OCI-LY3 (cell line): ENCODE measurements around the gene POLR2E.

ENCODE experiments used
- CTCF ChIP-seq: fragments of 200-600, 300-600 bp; sonication (generic); IDR thresholded peaks from 2 replicates; pipeline ENCODE4 v1.5.1; 2014; ENCODE audit warnings: antibody characterized with exemption, low read length, low read depth
- EZH2phosphoT487 ChIP-seq: fragments of 200-600 bp; shearing (Covaris generic); IDR thresholded peaks from 2 replicates; pipeline ENCODE4 v1.6.1; 2018; ENCODE audit warnings: antibody characterized with exemption, mixed run types, low read depth

- TF ChIP-seq CTCF (no peak), EZH2phosphoT487 (no peak)
Observed at GRCh38 chr19:1085676-1086442, 9.3 kb downstream of the POLR2E start.
